ENCODE data around the gene CAMTA1. TPM values are rescaled to one million over a fixed set of nuclear protein-coding genes. Genes with fewer than 3 reads are reported as not detected.

Gene CAMTA1
- polyA plus RNA-seq, 1 donor from 2014 or later = 162 TPM

DNA sequence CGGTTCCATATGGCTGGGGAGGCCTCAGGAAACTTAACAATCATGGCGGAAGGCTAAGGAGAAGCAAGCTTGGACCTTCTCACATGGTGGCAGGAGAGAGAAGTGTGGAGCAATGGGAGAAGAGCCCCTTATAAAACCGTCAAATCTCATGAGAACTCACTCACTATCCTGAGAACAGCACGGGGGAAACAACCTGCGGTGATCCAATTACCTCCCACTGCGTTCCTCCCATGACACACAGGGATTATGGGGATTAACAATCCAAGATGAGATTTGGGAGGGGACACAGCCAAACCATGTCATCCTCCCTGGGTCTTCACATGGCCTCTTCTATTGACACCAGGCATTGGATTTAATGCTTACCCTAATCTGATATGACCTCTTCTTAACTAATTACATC is 530.7 kb downstream of the CAMTA1 start:
- Histone ChIP-seq H3K9ac (ENCODE audit: low read length) (no peak overlapping the region), H3F3A (ENCODE audit: insufficient read depth, low read length, poor library complexity, severe bottlenecking) (no peaks in the 10 kb centered on the region), H3K27me3 (ENCODE audit: insufficient read depth, low read depth, low read length) (no peaks in the 10 kb centered on the region), H3K9me3 (ENCODE audit: low read length) (no peaks in the 10 kb centered on the region), H3K9me2 (ENCODE audit: insufficient read depth, low read length) (no peaks in the 10 kb centered on the region), H3K4me3 (ENCODE audit: low read length) (no peak overlapping the region), H4K20me1 (ENCODE audit: insufficient read depth) (no peaks in the 10 kb centered on the region), H3K79me2 (replicated peaks; ENCODE audit: insufficient read depth, low read length) (no peaks in the 10 kb centered on the region), H3K36me3 (ENCODE audit: insufficient read depth, low read length) (no peaks in the 10 kb centered on the region), H3K4me2 (ENCODE audit: low read length) (no peak overlapping the region), H3K27ac (ENCODE audit: low read length) (no peak overlapping the region), H2AFZ (ENCODE audit: low read depth, low read length) (no peak overlapping the region)
- TF ChIP-seq, protein P1, sequence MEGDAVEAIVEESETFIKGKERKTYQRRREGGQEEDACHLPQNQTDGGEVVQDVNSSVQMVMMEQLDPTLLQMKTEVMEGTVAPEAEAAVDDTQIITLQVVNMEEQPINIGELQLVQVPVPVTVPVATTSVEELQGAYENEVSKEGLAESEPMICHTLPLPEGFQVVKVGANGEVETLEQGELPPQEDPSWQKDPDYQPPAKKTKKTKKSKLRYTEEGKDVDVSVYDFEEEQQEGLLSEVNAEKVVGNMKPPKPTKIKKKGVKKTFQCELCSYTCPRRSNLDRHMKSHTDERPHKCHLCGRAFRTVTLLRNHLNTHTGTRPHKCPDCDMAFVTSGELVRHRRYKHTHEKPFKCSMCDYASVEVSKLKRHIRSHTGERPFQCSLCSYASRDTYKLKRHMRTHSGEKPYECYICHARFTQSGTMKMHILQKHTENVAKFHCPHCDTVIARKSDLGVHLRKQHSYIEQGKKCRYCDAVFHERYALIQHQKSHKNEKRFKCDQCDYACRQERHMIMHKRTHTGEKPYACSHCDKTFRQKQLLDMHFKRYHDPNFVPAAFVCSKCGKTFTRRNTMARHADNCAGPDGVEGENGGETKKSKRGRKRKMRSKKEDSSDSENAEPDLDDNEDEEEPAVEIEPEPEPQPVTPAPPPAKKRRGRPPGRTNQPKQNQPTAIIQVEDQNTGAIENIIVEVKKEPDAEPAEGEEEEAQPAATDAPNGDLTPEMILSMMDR (IDR thresholded peaks at IDR 0.05; ENCODE audit: poor library complexity, severe bottlenecking) = no peak
- no peak for TF ChIP-seq SMC3 (conservative IDR thresholded peaks at IDR 0.05; ENCODE audit: poor library complexity)
- no peak for TF ChIP-seq POLR2AphosphoS5 (IDR thresholded peaks at IDR 0.05)
- no peak for TF ChIP-seq RAD21 (conservative IDR thresholded peaks at IDR 0.05)
- TF ChIP-seq, protein P2, sequence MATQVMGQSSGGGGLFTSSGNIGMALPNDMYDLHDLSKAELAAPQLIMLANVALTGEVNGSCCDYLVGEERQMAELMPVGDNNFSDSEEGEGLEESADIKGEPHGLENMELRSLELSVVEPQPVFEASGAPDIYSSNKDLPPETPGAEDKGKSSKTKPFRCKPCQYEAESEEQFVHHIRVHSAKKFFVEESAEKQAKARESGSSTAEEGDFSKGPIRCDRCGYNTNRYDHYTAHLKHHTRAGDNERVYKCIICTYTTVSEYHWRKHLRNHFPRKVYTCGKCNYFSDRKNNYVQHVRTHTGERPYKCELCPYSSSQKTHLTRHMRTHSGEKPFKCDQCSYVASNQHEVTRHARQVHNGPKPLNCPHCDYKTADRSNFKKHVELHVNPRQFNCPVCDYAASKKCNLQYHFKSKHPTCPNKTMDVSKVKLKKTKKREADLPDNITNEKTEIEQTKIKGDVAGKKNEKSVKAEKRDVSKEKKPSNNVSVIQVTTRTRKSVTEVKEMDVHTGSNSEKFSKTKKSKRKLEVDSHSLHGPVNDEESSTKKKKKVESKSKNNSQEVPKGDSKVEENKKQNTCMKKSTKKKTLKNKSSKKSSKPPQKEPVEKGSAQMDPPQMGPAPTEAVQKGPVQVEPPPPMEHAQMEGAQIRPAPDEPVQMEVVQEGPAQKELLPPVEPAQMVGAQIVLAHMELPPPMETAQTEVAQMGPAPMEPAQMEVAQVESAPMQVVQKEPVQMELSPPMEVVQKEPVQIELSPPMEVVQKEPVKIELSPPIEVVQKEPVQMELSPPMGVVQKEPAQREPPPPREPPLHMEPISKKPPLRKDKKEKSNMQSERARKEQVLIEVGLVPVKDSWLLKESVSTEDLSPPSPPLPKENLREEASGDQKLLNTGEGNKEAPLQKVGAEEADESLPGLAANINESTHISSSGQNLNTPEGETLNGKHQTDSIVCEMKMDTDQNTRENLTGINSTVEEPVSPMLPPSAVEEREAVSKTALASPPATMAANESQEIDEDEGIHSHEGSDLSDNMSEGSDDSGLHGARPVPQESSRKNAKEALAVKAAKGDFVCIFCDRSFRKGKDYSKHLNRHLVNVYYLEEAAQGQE (IDR thresholded peaks at IDR 0.05; ENCODE audit: borderline replicate concordance) = no peak
- TF ChIP-seq EP300 (conservative IDR thresholded peaks at IDR 0.05; ENCODE audit: poor library complexity, severe bottlenecking) = no peak
- TF ChIP-seq MXI1 (conservative IDR thresholded peaks at IDR 0.05; ENCODE audit: poor library complexity, severe bottlenecking) = no peak
- no peak for TF ChIP-seq TAF1 (IDR thresholded peaks at IDR 0.05; ENCODE audit: low read depth)
- TF ChIP-seq EZH2 (IDR thresholded peaks at IDR 0.05; ENCODE audit: borderline replicate concordance, insufficient read depth, low read length, poor library complexity, severe bottlenecking) = no peak

DNA sequence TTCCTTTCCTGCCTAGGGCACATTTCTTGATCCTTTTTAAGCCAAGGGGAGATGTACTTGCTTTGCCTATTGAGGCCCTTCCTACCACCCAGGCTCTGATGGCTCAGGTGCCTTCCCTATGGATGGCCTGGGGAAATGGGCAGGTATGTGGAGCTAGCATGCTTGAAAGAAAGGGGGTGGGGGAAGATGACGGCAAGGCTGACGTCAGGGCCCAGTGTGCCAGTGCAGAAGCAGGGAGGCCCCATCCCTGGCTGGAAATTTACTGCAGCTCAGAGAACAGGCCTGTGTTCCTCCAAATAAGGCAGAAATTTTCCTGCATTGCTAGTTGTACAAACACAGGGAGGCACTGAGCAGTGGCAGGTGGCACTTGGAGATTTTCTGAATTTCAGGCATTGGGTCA is 532.6 kb downstream of the CAMTA1 start:
- Histone ChIP-seq H3K4me2 (ENCODE audit: low read length) (no peak overlapping the region), H3K27me3 (ENCODE audit: insufficient read depth, low read depth, low read length) (no peaks in the 10 kb centered on the region), H2AFZ (ENCODE audit: low read depth, low read length) (no peak overlapping the region), H3K27ac (ENCODE audit: low read length) (no peak overlapping the region), H3K79me2 (replicated peaks; ENCODE audit: insufficient read depth, low read length) (no peaks in the 10 kb centered on the region), H4K20me1 (ENCODE audit: insufficient read depth) (no peaks in the 10 kb centered on the region), H3K9me3 (ENCODE audit: low read length) (no peaks in the 10 kb centered on the region), H3K36me3 (ENCODE audit: insufficient read depth, low read length) (no peaks in the 10 kb centered on the region), H3K4me3 (ENCODE audit: low read length) (no peak overlapping the region), H3F3A (ENCODE audit: insufficient read depth, low read length, poor library complexity, severe bottlenecking) (no peaks in the 10 kb centered on the region), H3K9me2 (ENCODE audit: insufficient read depth, low read length) (no peaks in the 10 kb centered on the region), H3K9ac (ENCODE audit: low read length) (no peak overlapping the region)
- TF ChIP-seq TAF1 (IDR thresholded peaks at IDR 0.05; ENCODE audit: low read depth) = no peak
- TF ChIP-seq SMC3 (conservative IDR thresholded peaks at IDR 0.05; ENCODE audit: poor library complexity) = no peak
- TF ChIP-seq EZH2 (IDR thresholded peaks at IDR 0.05; ENCODE audit: borderline replicate concordance, insufficient read depth, low read length, poor library complexity, severe bottlenecking) = no peak
- TF ChIP-seq RAD21 (conservative IDR thresholded peaks at IDR 0.05) = no peak
- TF ChIP-seq, protein P2 (IDR thresholded peaks at IDR 0.05; ENCODE audit: borderline replicate concordance) = no peak
- no peak for TF ChIP-seq MXI1 (conservative IDR thresholded peaks at IDR 0.05; ENCODE audit: poor library complexity, severe bottlenecking)
- no peak for TF ChIP-seq POLR2AphosphoS5 (IDR thresholded peaks at IDR 0.05)
- TF ChIP-seq EP300 (conservative IDR thresholded peaks at IDR 0.05; ENCODE audit: poor library complexity, severe bottlenecking) = no peak
- TF ChIP-seq, protein P1 (IDR thresholded peaks at IDR 0.05; ENCODE audit: poor library complexity, severe bottlenecking) = no peak

Measured in neural cell (in vitro differentiated cells).